Suprapubic skin (tissue), 3 donors: ENCODE results near the gene WBP1L.

Experiments used
- CTCF ChIP-seq, 2 donors: fragments of 200-600 bp in 1 of 2; fragments of 450-650 bp in 1 of 2; sonication (generic) in 1 of 2; IDR thresholded peaks; one replicate each; pipeline ENCODE4 v1.5.1; 2016 to 2019; ENCODE audit warnings: antibody characterized with exemption in 2 of 2, mild to moderate bottlenecking in 1 of 2, moderate library complexity in 1 of 2
- EP300 ChIP-seq: sonication (generic); formaldehyde crosslinking; IDR thresholded peaks from one replicate; pipeline ENCODE4 v1.6.1; 2017; ENCODE audit warnings: antibody characterized with exemption
- POLR2A ChIP-seq, 2 donors: fragments of 450-650 bp; IDR thresholded peaks; one replicate each; pipeline ENCODE4 v1.6.1; 2017; ENCODE audit warnings: antibody characterized with exemption in 2 of 2, mild to moderate bottlenecking in 2 of 2, moderate library complexity in 2 of 2

- TF ChIP-seq CTCF (IDR thresholded peaks at IDR 0.05) = no peak
- no peak for TF ChIP-seq EP300
- TF ChIP-seq POLR2A (IDR thresholded peaks at IDR 0.05) = no peak
These were observed 73.4 kb downstream of the WBP1L start for GRCh38 chr10:102817175-102817574.
